Left renal pelvis (tissue), 4 donors: ENCODE results near the gene LAMC3. TPM values are rescaled to one million over a fixed set of nuclear protein-coding genes. Genes with fewer than 3 reads are reported as not detected.

Source experiments
- DNase-seq, 4 donors: peaks; one replicate each; pipeline ENCODE4 v3.0.0-alpha.2; 2013; ENCODE audit warnings: low read depth in 4 of 4, low spot score in 3 of 4
- polyA plus RNA-seq, 4 donors: library from polyadenylated mRNA; unstranded; fragments of 120-200 nt; gene quantifications; one replicate each; pipeline ENCODE4 v1.2.1, GENCODE V29; 2013; ENCODE audit not compliant: insufficient read length in 4 of 4

The LAMC3 gene
- polyA plus RNA-seq, 4 donors: 1.8 to 33.9 (median 23.3) TPM

GRCh38 chr9:130975932-130976841 lies 32.8 kb upstream of the LAMC3 start:
- DNase-seq: no peak

GRCh38 chr9:130977811-130978221 lies 31.2 kb upstream of the LAMC3 start:
- no peak for DNase-seq

- DNase-seq: no peak
These were observed 29.2 kb upstream of the LAMC3 start for GRCh38 chr9:130979591-130980385.

GRCh38 chr9:130980526-130980925 lies 28.4 kb upstream of the LAMC3 start:
- no peak for DNase-seq

GRCh38 chr9:130981002-130981755 lies 27.8 kb upstream of the LAMC3 start:
- no peak for DNase-seq

- DNase-seq: no peak
These were observed 27.2 kb upstream of the LAMC3 start for GRCh38 chr9:130981756-130982137.

GRCh38 chr9:130982636-130983358 lies 26.2 kb upstream of the LAMC3 start:
- DNase-seq: no peak

GRCh38 chr9:130983359-130983670 lies 25.7 kb upstream of the LAMC3 start:
- no peak for DNase-seq

GRCh38 chr9:130983970-130984369 lies 25.0 kb upstream of the LAMC3 start:
- no peak for DNase-seq

GRCh38 chr9:130984521-130984920 lies 24.5 kb upstream of the LAMC3 start:
- DNase-seq: no peak

GRCh38 chr9:130985029-130985428 lies 23.9 kb upstream of the LAMC3 start:
- DNase-seq: no peak

GRCh38 chr9:130985606-130986162 lies 23.3 kb upstream of the LAMC3 start:
- DNase-seq: no peak

GRCh38 chr9:130986356-130986965 lies 22.5 kb upstream of the LAMC3 start:
- DNase-seq: no peak

GRCh38 chr9:130987054-130987453 lies 21.9 kb upstream of the LAMC3 start:
- DNase-seq: no peak

GRCh38 chr9:130987738-130988399 lies 21.1 kb upstream of the LAMC3 start:
- DNase-seq: no peak

- DNase-seq: no peak
These were observed 20.6 kb upstream of the LAMC3 start for GRCh38 chr9:130988400-130988747.

- no peak for DNase-seq
These were observed 20.1 kb upstream of the LAMC3 start for GRCh38 chr9:130988905-130989304.

- no peak for DNase-seq
These were observed 19.6 kb upstream of the LAMC3 start for GRCh38 chr9:130989391-130989790.

- no peak for DNase-seq
These were observed 19.1 kb upstream of the LAMC3 start for GRCh38 chr9:130989891-130990290.
